Thyroid gland (tissue), 4 donors: ENCODE data around the gene TMEM120B. TPM values are rescaled to one million over a fixed set of nuclear protein-coding genes. Genes with fewer than 3 reads are reported as not detected.
"Not testable (repeated sequence)": the region's sequence is repeated elsewhere in the genome, so short reads cannot be mapped to it uniquely, and the experiment has no call there.

Source experiments
- DNase-seq, 2 donors: peaks; one replicate each; pipeline ENCODE4 v3.0.0-alpha.2; 2019
- H3K27ac ChIP-seq, 3 donors: fragments of 200-600 bp; sonication (generic); 1 replicate in 2 of 3; 2 replicates in 1 of 3; pipeline ENCODE4 v1.5.1; 2016 to 2019; ENCODE audit warnings: mild to moderate bottlenecking in 1 of 3, moderate library complexity in 1 of 3
- H3K27me3 ChIP-seq: fragments of 200-600 bp; sonication (generic); one replicate; pipeline ENCODE4 v1.5.1; 2019
- H3K36me3 ChIP-seq, 2 donors: fragments of 200-600 bp; sonication (generic); one replicate each; pipeline ENCODE4 v1.5.1; 2016 to 2019
- H3K4me1 ChIP-seq, 2 donors: fragments of 200-600 bp; sonication (generic); one replicate each; pipeline ENCODE4 v1.5.1; 2017 to 2019
- H3K4me3 ChIP-seq, 3 donors: fragments of 200-600 bp; sonication (generic); replicated peaks in 1 of 3; 1 replicate in 2 of 3; 2 replicates in 1 of 3; pipeline ENCODE4 v1.5.1; 2016; ENCODE audit warnings: mild to moderate bottlenecking in 1 of 3
- H3K9me3 ChIP-seq: fragments of 200-600 bp; sonication (generic); one replicate; pipeline ENCODE4 v1.5.1; 2017
- POLR2A ChIP-seq, 2 donors: fragments of 450-650 bp; IDR thresholded peaks; one replicate each; pipeline ENCODE4 v1.6.1; 2017; ENCODE audit warnings: antibody characterized with exemption in 2 of 2, mild to moderate bottlenecking in 2 of 2, moderate library complexity in 1 of 2
- WGBS, 2 donors: methylation state at CpG; one replicate each; pipeline ENCODE4 v1.1.5; 2017; 5-methylcytosine and 5-hydroxymethylcytosine counted together
- intact Hi-C: fragments of 100-400 bp; cut with DNase I; formaldehyde crosslinking; loops from one replicate; pipeline ENCODE4 v1.15.1; 2023
- total RNA-seq, 4 donors: library from RNA; depleted of rRNA; stranded (reverse); fragments of >200 nt; gene quantifications; one replicate each; pipeline ENCODE4 v1.2.3, GENCODE V29; 2016
- TF ChIP-seq, protein P1 (sequence below), 6 experiments: fragments of 200-600 bp in 3 of 6; fragments of 450-650 bp in 3 of 6; sonication (generic) in 3 of 6; IDR thresholded peaks; one replicate each; pipeline ENCODE4 v1.5.1; 2016 to 2019; ENCODE audit warnings: antibody characterized with exemption in 6 of 6, mild to moderate bottlenecking in 2 of 6, inconsistent platforms in 1 of 6, moderate library complexity in 1 of 6

TMEM120B gene
- total RNA-seq, 4 donors from 2014 or later, result 12.5 to 15.4 (median 14.2) TPM

DNA sequence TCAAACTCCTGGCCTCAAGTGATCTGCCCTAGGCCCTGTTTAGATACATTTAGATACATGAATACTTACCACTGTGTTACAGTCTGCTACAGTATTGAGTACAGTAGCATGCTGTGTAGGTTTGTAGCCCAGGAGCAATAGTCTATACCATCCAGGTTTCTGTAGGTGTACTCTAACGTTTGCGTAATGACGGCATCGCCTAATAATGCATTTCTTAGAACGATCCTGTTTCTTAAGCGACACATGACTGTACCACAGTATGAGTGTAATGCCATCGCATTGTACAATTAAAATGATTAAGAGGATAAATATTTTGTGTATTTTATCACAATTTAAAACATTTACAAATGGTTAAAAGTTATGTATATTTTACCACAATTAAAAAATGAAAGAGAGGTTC, 18.9 kb downstream of the TMEM120B start:
- Histone ChIP-seq H3K4me1 (no peaks in the 10 kb centered on the region), H3K36me3 (no peaks in the 10 kb centered on the region), H3K4me3 (no peak overlapping the region), H3K27ac (no peak overlapping the region), H3K9me3 (no peaks in the 10 kb centered on the region), H3K27me3 (no peaks in the 10 kb centered on the region)
- DNase-seq, result no peak
- no peak for TF ChIP-seq POLR2A (IDR thresholded peaks at IDR 0.05)
- TF ChIP-seq, protein P1, sequence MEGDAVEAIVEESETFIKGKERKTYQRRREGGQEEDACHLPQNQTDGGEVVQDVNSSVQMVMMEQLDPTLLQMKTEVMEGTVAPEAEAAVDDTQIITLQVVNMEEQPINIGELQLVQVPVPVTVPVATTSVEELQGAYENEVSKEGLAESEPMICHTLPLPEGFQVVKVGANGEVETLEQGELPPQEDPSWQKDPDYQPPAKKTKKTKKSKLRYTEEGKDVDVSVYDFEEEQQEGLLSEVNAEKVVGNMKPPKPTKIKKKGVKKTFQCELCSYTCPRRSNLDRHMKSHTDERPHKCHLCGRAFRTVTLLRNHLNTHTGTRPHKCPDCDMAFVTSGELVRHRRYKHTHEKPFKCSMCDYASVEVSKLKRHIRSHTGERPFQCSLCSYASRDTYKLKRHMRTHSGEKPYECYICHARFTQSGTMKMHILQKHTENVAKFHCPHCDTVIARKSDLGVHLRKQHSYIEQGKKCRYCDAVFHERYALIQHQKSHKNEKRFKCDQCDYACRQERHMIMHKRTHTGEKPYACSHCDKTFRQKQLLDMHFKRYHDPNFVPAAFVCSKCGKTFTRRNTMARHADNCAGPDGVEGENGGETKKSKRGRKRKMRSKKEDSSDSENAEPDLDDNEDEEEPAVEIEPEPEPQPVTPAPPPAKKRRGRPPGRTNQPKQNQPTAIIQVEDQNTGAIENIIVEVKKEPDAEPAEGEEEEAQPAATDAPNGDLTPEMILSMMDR (IDR thresholded peaks at IDR 0.05), result no peak
- WGBS, 2 donors, result 97 to 98% methylated on average over 7 of the region's 7 CpGs
- intact Hi-C loops, result no loop called here

DNA sequence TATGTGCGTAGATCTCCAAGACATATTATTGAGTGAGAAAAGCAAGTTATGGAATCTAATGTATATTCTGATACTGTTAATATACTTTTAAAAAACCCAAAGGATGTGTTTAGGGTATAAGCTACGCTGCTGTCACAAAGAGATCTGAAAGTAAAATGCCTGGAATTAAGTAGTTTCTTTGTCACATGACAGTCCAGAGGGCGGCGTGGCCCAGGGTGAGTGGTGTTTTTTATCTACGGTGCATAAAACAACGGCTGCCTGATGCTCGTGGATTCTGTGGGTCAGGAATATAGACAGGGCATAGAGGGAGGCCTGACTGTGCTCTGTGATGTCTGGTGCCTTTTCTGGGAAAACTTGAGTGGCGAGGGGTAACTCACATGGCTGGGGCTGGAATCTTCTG, 21.3 kb downstream of the TMEM120B start:
- H3K27ac ChIP-seq, result no peak overlapping the region
- H3K4me1 ChIP-seq, result no peaks in the 10 kb centered on the region
- H3K4me3 ChIP-seq, result no peak overlapping the region
- H3K36me3 ChIP-seq, result no peaks in the 10 kb centered on the region
- 85 to 91% methylated on average over 8 of the region's 8 CpGs for WGBS, 2 donors
- no peaks in the 10 kb centered on the region for H3K27me3 ChIP-seq
- H3K9me3 ChIP-seq, result no peaks in the 10 kb centered on the region
- intact Hi-C loops, result no loop called here
- DNase-seq, result no peak
- no peak for TF ChIP-seq POLR2A (IDR thresholded peaks at IDR 0.05)
- TF ChIP-seq, protein P1 (IDR thresholded peaks at IDR 0.05), result no peak

DNA sequence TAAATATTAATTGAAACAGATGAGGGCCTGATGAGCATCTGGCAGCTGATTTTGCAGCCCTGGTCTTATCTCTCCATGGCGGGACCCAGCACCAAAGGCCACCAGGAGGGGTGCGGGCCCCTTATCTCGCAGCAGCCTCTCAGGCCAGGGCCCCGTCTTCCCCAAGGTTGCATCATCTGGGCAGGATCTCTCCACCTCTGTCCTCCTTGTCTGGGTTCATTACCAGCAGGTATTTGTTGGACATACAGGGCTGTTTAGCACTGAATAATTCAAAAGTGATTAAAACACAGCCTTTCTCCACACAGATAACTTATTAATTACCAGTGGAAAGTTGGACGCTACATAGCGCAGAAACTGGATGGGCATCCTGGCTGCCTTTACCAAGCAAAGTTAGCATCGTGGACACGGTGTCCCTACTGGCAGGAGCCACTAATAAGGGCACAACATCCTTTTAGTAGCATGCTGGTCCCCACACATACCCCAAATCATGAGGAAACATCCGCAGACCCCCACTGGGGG, 25.8 kb downstream of the TMEM120B start:
- Histone ChIP-seq H3K36me3 (no peaks in the 10 kb centered on the region), H3K27ac (no peak overlapping the region), H3K9me3 (no peaks in the 10 kb centered on the region), H3K27me3 (no peaks in the 10 kb centered on the region), H3K4me1 (no peaks in the 10 kb centered on the region), H3K4me3 (no peak overlapping the region)
- intact Hi-C loops, result no loop called here
- DNase-seq, result no peak
- TF ChIP-seq, protein P1 (IDR thresholded peaks at IDR 0.05), result no peak
- TF ChIP-seq POLR2A (IDR thresholded peaks at IDR 0.05), result no peak
- 95 to 97% methylated on average over 9 of the region's 9 CpGs for WGBS, 2 donors

DNA sequence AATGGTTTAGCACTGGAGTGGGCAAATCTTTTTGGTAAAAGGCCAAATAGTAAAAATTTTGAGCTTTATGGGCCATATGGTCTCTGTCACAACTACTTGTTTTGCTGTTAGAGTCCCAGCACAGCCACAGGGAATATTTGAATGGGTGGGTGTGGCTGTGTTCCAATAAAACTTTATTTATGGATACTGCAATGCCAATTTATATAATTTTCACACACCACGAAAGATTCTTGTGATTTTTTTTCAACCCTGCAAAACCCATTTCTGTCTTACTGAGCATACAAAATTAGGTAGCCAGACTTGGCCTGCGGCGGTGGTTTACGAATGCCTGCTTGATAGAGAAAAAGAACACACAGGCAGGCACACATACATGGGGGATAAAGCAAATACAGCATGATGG, 28.3 kb downstream of the TMEM120B start:
- Histone ChIP-seq H3K27me3 (no peaks in the 10 kb centered on the region), H3K27ac (no peak overlapping the region), H3K36me3 (no peaks in the 10 kb centered on the region), H3K4me1 (no peaks in the 10 kb centered on the region), H3K9me3 (no peaks in the 10 kb centered on the region), H3K4me3 (no peak overlapping the region)
- 94 to 99% methylated on average over 4 of the region's 4 CpGs for WGBS, 2 donors
- TF ChIP-seq POLR2A (IDR thresholded peaks at IDR 0.05), result no peak
- TF ChIP-seq, protein P1 (IDR thresholded peaks at IDR 0.05), result no peak
- no peak for DNase-seq
- intact Hi-C loops, result no loop called here

DNA sequence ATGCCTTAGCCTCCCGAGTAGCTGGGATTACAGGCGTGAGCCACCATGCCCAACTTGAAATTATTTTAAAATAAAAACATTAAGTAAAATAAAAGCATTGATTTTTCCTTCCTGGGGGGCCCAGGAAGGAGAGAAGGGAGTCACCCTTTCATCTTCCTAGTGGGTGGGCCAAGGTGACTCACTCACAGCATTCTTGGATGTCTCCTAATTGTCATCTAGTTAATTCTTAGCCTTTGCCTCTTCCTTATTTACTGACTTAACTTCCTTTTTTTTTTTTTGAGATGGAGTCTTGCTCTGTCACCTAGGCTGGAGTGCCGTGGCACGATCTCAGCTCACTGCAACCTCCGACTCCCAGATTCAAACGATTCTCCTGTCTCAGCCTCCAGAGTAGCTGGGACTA, 29.2 kb downstream of the TMEM120B start:
- DNase-seq, result no peak
- no peak overlapping the region for H3K27ac ChIP-seq
- TF ChIP-seq POLR2A (IDR thresholded peaks at IDR 0.05), result no peak
- TF ChIP-seq, protein P1 (IDR thresholded peaks at IDR 0.05), result no peak
- no peaks in the 10 kb centered on the region for H3K9me3 ChIP-seq
- intact Hi-C loops, result no loop called here
- no peak overlapping the region for H3K4me3 ChIP-seq
- no peaks in the 10 kb centered on the region for H3K36me3 ChIP-seq
- H3K27me3 ChIP-seq, result no peaks in the 10 kb centered on the region
- H3K4me1 ChIP-seq, result no peaks in the 10 kb centered on the region
- WGBS, 2 donors, result 84 to 95% methylated on average over 6 of the region's 6 CpGs

DNA sequence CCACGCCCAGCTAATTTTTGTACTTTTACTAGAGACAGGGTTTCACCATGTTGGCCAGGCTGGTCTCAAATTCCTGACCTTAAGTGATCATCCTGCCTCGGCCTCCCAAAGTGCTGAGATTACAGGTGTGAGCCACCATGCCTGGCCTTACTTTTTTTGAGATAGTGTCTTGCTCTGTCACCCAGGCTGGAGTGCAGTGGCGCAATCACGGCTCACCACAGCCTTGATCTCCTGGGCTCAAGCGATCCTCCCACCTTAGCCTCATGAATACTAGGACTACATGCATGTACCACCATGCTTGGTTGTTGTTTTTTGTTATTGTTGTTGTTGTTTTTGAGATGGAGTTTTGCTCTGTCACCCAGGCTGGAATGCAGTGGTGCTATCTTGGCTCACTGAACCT, 33.0 kb downstream of the TMEM120B start:
- H3K27ac ChIP-seq, H3K27me3 ChIP-seq, H3K9me3 ChIP-seq, DNase-seq, H3K4me3 ChIP-seq, H3K4me1 ChIP-seq, intact Hi-C loops, H3K36me3 ChIP-seq: not testable (repeated sequence)
- WGBS, 2 donors, result 96 to 97% methylated on average over 5 of the region's 5 CpGs
